Endothelial cell of umbilical vein (primary cell): ENCODE measurements around the gene MBD6. TPM values are rescaled to one million over a fixed set of nuclear protein-coding genes. Genes with fewer than 3 reads are reported as not detected.

Experiments used
- BruUV-seq: library from RNA; stranded (reverse); fragments of 400-500 nt; replicated peaks from 2 replicates; lab custom pipeline; 2021; lab: Mats Ljungman, UMichigan
- CTCF ChIA-PET: fragments of 300-600, 350-600 bp; sonication (Branson Sonifier 250); formaldehyde crosslinking; loops from one replicate; lab custom pipeline; 2021; ENCODE audit warnings: antibody characterized with exemption, inconsistent platforms; lab: Charles Lee
- POLR2A ChIA-PET: fragments of 300-600, 350-600 bp; sonication (Branson Sonifier 250); formaldehyde crosslinking; loops from one replicate; lab custom pipeline; 2021; ENCODE audit warnings: antibody characterized with exemption, inconsistent platforms; lab: Charles Lee
- DNase-seq: peaks from one replicate; pipeline ENCODE4 v3.0.0-alpha.2; 2011; ENCODE audit warnings: low read depth, low spot score
- FAIRE-seq: peaks from 2 replicates; lab custom pipeline; 2011; peaks lifted over from hg19 to GRCh38; lab: Jason Lieb, UNC
- H2AFZ ChIP-seq: 2 replicates; pipeline ENCODE4 v1.6.0; 2012; ENCODE audit warnings: low read depth, low read length, control low read depth, inconsistent platforms
- H3K27ac ChIP-seq: 2 replicates; pipeline ENCODE4 v1.5.1; 2011; ENCODE audit warnings: low read depth, mild to moderate bottlenecking, control low read depth, low read length, moderate library complexity; ENCODE audit not compliant: insufficient read depth
- H3K27me3 ChIP-seq, 2 experiments: 2 replicates each; pipeline versions ENCODE4 v1.6.0 to v1.6.1; 2011; ENCODE audit warnings: low read length in 2 of 2, mixed read lengths in 1 of 2; ENCODE audit not compliant: control insufficient read depth in 2 of 2, insufficient read depth in 2 of 2
- H3K36me3 ChIP-seq, 2 experiments: 2 replicates in 1 of 2; 3 replicates in 1 of 2; pipeline ENCODE4 v1.5.1; 2011; ENCODE audit warnings: low read length in 2 of 2, mild to moderate bottlenecking in 1 of 2, moderate library complexity in 1 of 2; ENCODE audit not compliant: control insufficient read depth in 2 of 2, insufficient read depth in 2 of 2; ENCODE audit errors: extremely low read depth in 1 of 2
- H3K4me1 ChIP-seq: 3 replicates; pipeline ENCODE4 v1.5.1; 2011; ENCODE audit warnings: mild to moderate bottlenecking, low read length; ENCODE audit not compliant: control insufficient read depth, insufficient read depth; ENCODE audit errors: extremely low read depth
- H3K4me2 ChIP-seq: 2 replicates; pipeline ENCODE4 v1.6.1; 2011; ENCODE audit warnings: low read length, control low read depth, mixed read lengths; ENCODE audit not compliant: insufficient read depth
- H3K4me3 ChIP-seq, 3 experiments: fragments of 200-600 bp in 1 of 3; sonication (generic), shearing (Covaris generic) in 1 of 3; replicated peaks in 1 of 3; 2 replicates each; pipeline ENCODE4 v1.5.1; 2011 to 2016; ENCODE audit warnings: control low read depth in 3 of 3, low read length in 3 of 3, mild to moderate bottlenecking in 2 of 3, inconsistent platforms in 1 of 3, low read depth in 1 of 3, moderate library complexity in 1 of 3; ENCODE audit not compliant: insufficient read depth in 1 of 3
- H3K79me2 ChIP-seq: 2 replicates; pipeline ENCODE4 v1.6.0; 2012; ENCODE audit warnings: low read length, inconsistent platforms; ENCODE audit not compliant: control insufficient read depth, insufficient read depth
- H3K9ac ChIP-seq: replicated peaks from 2 replicates; pipeline ENCODE3; 2011; ENCODE audit warnings: low read length, control low read depth; ENCODE audit not compliant: insufficient read depth; ENCODE audit errors: extremely low read depth
- H3K9me1 ChIP-seq: replicated peaks from 3 replicates; pipeline ENCODE4 v1.6.0; 2011; ENCODE audit warnings: mild to moderate bottlenecking, low read length; ENCODE audit not compliant: control insufficient read depth, insufficient read depth; ENCODE audit errors: extremely low read depth
- H3K9me3 ChIP-seq: replicated peaks from 2 replicates; pipeline ENCODE4 v1.5.1; 2012; ENCODE audit warnings: low read length, inconsistent platforms; ENCODE audit not compliant: control insufficient read depth, insufficient read depth
- H4K20me1 ChIP-seq: replicated peaks from 2 replicates; pipeline ENCODE3; 2011; ENCODE audit warnings: mild to moderate bottlenecking, low read length; ENCODE audit not compliant: control insufficient read depth, insufficient read depth; ENCODE audit errors: extremely low read depth
- EZH2 ChIP-seq: IDR thresholded peaks from 2 replicates; pipeline ENCODE4 v1.6.1; 2012; ENCODE audit warnings: borderline replicate concordance, low read depth, mild to moderate bottlenecking, moderate library complexity, low read length, inconsistent platforms; ENCODE audit not compliant: severe bottlenecking
- FOS ChIP-seq: IDR thresholded peaks from 2 replicates; pipeline ENCODE4 v1.6.1; 2011; ENCODE audit warnings: mild to moderate bottlenecking, low read length, moderate library complexity, borderline replicate concordance; ENCODE audit not compliant: insufficient read depth
- GATA2 ChIP-seq: IDR thresholded peaks from 2 replicates; pipeline ENCODE4 v1.7.0; 2011; ENCODE audit warnings: low read depth, mild to moderate bottlenecking, moderate library complexity, mixed read lengths, low read length; ENCODE audit not compliant: insufficient read length, insufficient read depth
- JUN ChIP-seq: IDR thresholded peaks from 2 replicates; pipeline ENCODE4 v1.6.1; 2011; ENCODE audit warnings: borderline replicate concordance, low read depth; ENCODE audit not compliant: insufficient read length, insufficient read depth
- MYC ChIP-seq: IDR thresholded peaks from one replicate; pipeline ENCODE4 v1.6.1; 2011; ENCODE audit warnings: mild to moderate bottlenecking, low read depth, low read length
- POLR2A ChIP-seq: IDR thresholded peaks from 2 replicates; pipeline ENCODE4 v1.6.1; 2012; ENCODE audit warnings: low read depth, mild to moderate bottlenecking, control low read depth, low read length
- POLR2AphosphoS5 ChIP-seq: IDR thresholded peaks from 2 replicates; pipeline ENCODE4 v1.6.1; 2012; ENCODE audit warnings: low read depth, mild to moderate bottlenecking, control low read depth, low read length, moderate library complexity; ENCODE audit not compliant: insufficient read depth
- dilution Hi-C: fragments of 300-500 bp; cut with MboI; formaldehyde crosslinking; loops from one replicate; pipeline ENCODE4 v1.15.0; 2019; ENCODE audit warnings: low sequenced_read_pairs; ENCODE audit not compliant: extremely low pct_ligation_motif_present
- intact Hi-C: fragments of 100-400 bp; cut with micrococcal nuclease; formaldehyde crosslinking; loops from one replicate; pipeline ENCODE4 v1.10.0; 2022
- polyA plus RNA-seq, 4 experiments: library from polyadenylated mRNA; depleted of rRNA in 3 of 4; stranded (reverse) in 3 of 4; unstranded in 1 of 4; fragments of >200 nt; gene quantifications; 2 replicates each; pipeline versions ENCODE4 v1.2.1 to v1.2.3, GENCODE V29; 2011 to 2012; ENCODE audit warnings: missing spikeins in 1 of 4
- total RNA-seq: library from RNA; stranded (reverse); gene quantifications from 2 replicates; pipeline ENCODE4 v1.2.3, GENCODE V29; 2021
- TF ChIP-seq, protein P1 (sequence below): IDR thresholded peaks from 2 replicates; pipeline ENCODE4 v1.6.1; 2011; ENCODE audit not compliant: insufficient read depth, insufficient read length
- TF ChIP-seq, protein P2 (sequence below), 2 donors: IDR thresholded peaks; 1 replicate in 1 of 2; 2 replicates in 1 of 2; pipeline ENCODE4 v1.5.1; 2011; ENCODE audit warnings: low read length in 2 of 2, mild to moderate bottlenecking in 2 of 2, moderate library complexity in 2 of 2, control low read depth in 1 of 2, inconsistent platforms in 1 of 2, low read depth in 1 of 2; ENCODE audit not compliant: insufficient read depth in 1 of 2; ENCODE audit errors: extremely low read depth in 1 of 2

The MBD6 gene
- total and polyA plus RNA-seq, 2 donors (not counting 3 experiments of a cell fraction or from before 2014, with no cell fraction given), result 10.6 to 95.2 TPM

DNA sequence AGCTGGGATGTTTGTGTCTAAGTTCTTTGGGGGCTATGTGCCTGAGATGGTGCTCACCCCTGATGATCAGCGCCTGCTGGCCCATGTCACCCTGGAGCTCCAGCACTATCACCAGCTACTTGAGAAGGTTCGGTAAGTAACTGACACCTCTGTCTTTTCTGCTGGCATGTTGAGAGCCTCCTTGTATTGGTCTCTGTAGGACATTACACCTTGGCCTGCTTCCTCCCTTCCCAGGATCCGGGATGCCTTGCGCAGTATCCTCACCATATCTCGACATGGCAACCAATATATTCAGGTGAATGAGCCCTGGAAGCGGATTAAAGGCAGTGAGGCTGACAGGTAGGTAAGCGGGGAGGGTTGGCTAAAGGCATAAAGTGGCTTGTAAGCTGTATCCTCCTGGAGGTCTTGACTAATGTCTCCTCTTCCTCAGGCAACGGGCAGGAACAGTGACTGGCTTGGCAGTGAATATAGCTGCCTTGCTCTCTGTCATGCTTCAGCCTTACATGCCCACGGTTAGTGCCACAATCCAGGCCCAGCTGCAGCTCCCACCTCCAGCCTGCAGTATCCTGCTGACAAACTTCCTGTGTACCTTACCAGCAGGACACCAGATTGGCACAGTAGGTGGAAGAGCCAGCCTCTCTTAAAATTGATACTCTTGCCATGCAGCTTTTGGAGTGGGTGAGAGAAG, 7.8 kb upstream of the MBD6 start:
- Histone ChIP-seq H3K4me1 (peaks cover 23% of the 10 kb centered on the region), H3K4me2 (no peak overlapping the region), H3K9ac (no peak overlapping the region), H3K9me1 (no peaks in the 10 kb centered on the region), H3K4me3 (no peak overlapping the region), H4K20me1 (no peaks in the 10 kb centered on the region), H3K27me3 (no peaks in the 10 kb centered on the region), H3K9me3 (no peaks in the 10 kb centered on the region), H3K27ac (no peak overlapping the region), H3K79me2 (peaks cover 20% of the 10 kb centered on the region), H2AFZ (no peak overlapping the region), H3K36me3 (peaks cover 34 to 45% of the 10 kb centered on the region in 2 experiments)
- BruUV-seq, result no TSS peak
- ChIA-PET POLR2A (interaction anchor here (1.0 kb wide), 1 partner anchor 22 kb away, joined by 10 read pairs; no protein-coding TSS in a partner anchor), CTCF (no interaction called here)
- TF ChIP-seq POLR2AphosphoS5, result no peak
- TF ChIP-seq GATA2, result no peak
- TF ChIP-seq, protein P1, sequence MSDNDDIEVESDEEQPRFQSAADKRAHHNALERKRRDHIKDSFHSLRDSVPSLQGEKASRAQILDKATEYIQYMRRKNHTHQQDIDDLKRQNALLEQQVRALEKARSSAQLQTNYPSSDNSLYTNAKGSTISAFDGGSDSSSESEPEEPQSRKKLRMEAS, result no peak
- TF ChIP-seq MYC, result no peak
- no peak for TF ChIP-seq FOS
- TF ChIP-seq, protein P2, sequence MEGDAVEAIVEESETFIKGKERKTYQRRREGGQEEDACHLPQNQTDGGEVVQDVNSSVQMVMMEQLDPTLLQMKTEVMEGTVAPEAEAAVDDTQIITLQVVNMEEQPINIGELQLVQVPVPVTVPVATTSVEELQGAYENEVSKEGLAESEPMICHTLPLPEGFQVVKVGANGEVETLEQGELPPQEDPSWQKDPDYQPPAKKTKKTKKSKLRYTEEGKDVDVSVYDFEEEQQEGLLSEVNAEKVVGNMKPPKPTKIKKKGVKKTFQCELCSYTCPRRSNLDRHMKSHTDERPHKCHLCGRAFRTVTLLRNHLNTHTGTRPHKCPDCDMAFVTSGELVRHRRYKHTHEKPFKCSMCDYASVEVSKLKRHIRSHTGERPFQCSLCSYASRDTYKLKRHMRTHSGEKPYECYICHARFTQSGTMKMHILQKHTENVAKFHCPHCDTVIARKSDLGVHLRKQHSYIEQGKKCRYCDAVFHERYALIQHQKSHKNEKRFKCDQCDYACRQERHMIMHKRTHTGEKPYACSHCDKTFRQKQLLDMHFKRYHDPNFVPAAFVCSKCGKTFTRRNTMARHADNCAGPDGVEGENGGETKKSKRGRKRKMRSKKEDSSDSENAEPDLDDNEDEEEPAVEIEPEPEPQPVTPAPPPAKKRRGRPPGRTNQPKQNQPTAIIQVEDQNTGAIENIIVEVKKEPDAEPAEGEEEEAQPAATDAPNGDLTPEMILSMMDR (IDR thresholded peaks at IDR 0.05; ENCODE audit: extremely low read depth in 1 of 2, insufficient read depth in 1 of 2, low read depth in 1 of 2, low read length in 2 of 2), result no peak
- TF ChIP-seq POLR2A, result no peak
- no peak for TF ChIP-seq EZH2
- TF ChIP-seq JUN, result no peak
- dilution Hi-C loops (no loop called here), intact Hi-C loops (no loop called here)
- no peak for DNase-seq
- FAIRE-seq, result no peak
